CD4-positive, alpha-beta T cell treated with Interleukin-17A for 1 hour (primary cell): ENCODE measurements around the gene CCDC61.
A peak's percentile ranks its signal among the peaks of the same experiment; 100 is the strongest.

Experiments
- DNase-seq: peaks from one replicate; pipeline ENCODE4 v3.0.0-alpha.2; 2020

The CCDC61 gene

DNA sequence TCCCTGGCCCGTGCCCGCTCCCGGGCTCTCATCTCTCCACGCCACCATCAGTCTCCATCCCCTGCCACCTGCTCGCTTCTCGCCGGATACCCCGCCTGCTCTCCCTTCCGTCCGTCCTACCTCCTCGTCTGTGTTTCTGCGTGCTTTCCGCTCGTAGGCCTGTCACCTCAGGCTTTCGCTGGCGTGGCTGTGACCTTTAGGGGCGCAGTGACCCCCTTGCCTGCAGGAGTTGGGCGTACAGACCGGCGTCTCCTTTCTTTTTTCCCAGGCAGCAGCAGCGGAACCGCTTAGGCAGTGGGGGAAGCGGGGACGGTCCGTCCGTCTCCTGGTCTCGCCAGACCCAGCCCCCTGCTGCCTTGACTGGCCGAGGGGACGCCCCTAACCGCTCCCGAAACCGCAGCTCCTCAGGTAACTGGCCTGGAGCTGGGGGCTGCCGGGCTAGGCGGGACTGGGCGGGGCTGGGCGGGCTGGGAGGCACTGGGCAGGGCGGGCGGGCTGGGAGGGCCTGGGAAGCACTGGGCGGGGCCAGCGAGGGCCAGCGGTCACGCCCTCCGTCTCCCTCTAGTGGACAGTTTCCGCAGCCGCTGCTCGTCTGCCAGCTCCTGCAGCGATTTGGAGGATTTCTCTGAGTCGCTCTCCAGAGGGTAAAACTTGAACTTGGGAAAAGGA is 21.3 kb downstream of the CCDC61 start:
- peak; percentile 85 for DNase-seq

DNA sequence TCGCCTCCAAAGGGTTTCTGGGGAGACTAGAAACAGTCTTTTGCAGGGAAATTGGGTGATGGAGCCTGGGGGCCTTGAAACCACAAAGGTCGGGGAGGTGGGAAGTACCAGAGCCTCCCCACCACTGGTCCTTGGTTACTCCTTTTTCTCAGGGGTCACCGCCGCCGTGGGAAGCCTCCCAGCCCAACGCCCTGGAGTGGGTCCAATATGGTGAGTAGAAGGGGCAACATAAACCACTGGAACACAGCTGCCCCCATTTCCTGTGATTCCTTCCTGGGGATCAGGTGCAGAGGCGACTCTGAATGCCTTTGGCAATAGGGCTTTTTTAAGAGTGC is 21.8 kb downstream of the CCDC61 start:
- no peak for DNase-seq

DNA sequence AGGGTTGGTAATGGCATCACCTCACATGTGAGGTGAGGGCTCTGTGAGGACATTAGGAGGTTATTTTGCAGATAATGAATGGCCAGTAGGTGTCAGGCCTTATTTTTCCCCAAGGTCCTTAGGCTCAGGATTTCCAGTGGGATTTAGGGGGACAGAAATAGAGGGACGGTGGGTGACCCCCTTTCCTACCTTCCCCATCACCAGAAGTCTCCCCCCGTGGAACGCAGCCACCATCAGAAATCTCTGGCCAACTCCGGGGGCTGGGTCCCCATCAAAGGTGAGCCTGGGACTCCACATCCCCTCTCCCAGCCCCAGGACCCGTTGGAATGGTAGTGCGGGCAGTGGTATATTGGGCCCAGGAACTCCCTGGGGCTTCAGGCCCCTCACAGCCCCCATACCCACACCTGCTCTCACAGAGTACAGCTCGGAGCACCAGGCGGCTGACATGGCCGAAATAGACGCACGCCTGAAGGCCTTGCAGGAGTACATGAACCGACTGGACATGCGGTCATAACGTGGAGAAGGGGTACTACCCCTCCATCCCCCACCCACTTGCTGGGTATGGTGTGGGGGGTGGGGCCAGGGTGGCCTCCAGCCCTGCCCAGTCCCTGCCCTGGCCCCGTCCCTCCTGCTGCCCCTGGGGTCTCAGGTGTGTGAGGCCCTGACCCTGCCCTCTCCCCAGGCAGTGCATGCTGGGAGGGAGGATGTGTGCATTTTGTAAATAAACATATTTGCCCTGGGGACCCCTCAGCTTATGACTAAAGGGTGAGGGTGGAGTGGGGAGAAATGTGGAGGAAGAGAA is 22.8 kb downstream of the CCDC61 start:
- no peak for DNase-seq

DNA sequence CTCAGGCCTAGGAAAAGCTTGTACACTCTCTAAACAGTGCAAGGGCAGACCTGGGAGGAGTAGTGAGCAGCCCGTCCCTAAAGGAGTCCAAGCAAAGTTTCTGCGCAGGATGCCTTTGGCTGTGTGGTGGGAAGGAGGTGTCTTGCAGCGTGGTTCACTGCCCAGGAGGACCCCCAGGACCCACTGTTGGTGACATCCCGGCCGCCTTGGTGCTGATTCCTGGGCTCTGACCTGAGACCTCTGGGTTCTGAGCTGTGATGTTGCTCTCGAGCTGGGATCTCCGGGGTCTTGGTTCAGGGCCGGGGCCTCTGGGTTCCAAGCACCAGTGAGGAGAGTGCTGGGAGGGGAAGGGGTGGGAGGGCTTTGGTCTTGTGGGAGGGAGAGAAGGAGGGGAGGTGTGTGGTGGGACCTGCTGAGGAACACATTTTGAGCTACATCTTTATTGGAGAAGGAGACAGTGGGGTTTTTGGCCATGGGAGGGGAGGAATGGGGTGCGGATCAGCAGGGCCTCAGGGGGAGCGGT is 23.5 kb downstream of the CCDC61 start:
- DNase-seq, result no peak

DNA sequence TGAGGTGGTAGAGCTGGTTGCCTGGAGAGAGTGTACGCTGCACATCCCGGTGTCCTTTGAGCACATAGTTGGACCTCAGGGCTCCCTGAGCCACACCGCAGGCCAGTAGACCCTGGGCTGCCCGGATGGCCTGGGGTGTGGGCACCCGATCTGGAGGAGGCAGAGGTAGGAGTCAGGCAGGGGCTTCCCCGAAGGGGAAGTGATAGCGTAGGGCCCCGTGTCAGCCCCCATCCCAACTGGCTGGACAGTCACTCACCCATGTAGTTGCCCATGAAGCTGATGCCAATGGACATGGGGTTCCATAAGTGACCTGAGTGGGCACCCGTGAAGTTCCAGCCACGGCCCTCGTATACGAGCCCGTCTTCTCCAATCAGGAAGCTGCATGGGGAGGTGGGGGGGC is 24.0 kb downstream of the CCDC61 start:
- no peak for DNase-seq

DNA sequence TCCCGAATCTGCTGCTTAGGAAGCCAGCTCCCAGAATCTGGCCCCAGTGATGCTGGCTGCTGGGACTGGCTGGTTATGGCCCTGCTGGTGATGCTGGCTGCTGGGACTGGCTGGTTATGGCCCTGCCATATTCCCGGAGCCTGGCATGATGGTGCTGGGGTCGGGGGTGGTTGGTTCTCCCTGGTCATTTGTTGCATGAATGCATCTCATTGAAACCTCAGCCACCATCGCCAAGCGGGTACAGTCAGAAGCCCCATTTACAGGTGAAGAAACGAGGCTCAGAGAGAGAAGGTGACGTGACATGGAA is 25.5 kb downstream of the CCDC61 start:
- DNase-seq, result no peak

DNA sequence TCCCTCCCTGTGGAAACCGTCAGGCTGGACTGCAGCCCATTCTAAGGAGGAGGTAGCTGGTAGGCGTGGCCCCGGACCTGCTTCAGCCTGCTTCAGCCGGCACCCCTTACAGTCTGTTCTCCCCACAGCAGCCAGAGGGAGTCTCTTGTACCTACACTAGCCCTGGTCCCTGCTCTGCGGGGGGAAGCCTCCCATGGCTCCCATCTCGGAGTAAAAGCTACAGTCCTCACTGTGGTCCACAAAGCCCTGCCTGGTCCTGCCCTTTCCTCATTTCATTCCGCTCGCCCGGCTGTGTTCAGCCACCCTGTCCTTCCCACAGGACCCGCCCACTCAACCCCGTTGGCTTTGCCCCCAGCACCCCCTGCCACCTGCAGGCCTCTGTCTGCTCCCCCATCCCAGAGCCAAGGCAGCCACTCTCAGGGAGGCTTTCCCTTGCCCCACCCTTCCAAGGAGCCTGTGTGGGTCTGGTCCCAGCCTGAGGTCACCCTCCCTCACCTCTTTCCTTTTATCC is 26.3 kb downstream of the CCDC61 start:
- no peak for DNase-seq

DNA sequence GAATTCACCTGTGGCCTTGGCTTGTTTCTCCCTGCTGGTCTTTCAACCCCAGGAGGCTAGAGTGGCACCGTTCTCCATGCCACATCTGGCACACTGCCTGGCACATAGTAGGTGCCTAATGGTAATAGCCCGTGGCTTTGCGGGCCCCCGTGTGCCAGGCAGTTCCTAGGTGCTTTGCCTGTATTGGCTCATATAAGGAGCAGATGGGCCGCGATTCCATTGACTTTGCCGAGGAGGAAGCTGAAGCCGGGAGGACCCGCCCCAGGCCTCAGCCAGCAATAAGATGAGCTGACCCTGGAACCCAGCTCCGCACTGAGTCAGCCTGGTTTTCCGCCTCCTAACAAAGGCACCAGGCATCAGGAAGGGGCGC is 26.8 kb downstream of the CCDC61 start:
- DNase-seq, result no peak

DNA sequence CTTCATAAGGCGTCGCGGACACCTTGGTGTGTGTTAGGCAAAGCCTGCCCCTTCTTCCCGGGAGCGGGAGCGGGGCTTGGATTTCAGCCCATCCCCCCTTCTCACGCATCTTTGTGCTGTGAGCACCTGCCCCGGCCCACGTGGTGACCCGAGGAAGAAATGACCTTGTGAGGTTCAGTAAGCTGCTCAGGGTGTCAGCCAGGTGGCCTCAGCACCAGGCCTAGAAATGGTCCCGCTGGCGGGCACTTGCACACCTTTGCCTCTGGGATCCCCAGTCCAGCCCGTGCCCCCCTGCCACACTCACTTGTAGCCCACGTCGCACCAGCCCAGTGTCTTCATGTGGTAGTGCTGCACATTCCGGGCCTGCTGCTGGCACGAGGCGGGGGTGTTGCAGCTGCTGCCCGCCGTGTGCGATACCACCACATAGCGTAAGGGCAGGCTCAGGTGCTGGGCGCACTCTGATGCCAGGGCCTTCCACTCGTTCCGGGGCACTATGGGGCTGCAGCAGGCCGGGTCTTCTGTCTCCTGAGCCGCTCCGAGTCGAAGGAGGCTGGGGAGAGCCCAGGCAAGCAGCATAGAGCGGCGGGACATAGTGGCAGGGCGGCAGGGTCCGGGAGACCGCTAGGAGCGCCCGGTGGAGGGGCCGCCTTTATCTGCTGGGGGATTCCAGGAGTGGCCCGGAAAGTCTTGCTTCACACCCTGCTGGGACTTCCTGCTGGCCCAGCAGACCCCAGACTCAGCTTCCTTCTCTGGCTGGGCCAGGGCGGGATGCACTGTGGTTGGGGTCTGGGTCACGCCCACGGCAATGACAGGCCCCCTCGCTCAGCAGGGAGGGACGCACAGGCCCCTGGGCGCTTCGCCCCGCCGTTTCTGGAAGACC is 27.4 kb downstream of the CCDC61 start, which contains the start of gene PGLYRP1:
Gene PGLYRP1 (minus strand): TSS at position 623 of the 880 bp plus-strand sequence. CDS start 32 bp downstream, at position 591.
- DNase-seq, result no peak

DNA sequence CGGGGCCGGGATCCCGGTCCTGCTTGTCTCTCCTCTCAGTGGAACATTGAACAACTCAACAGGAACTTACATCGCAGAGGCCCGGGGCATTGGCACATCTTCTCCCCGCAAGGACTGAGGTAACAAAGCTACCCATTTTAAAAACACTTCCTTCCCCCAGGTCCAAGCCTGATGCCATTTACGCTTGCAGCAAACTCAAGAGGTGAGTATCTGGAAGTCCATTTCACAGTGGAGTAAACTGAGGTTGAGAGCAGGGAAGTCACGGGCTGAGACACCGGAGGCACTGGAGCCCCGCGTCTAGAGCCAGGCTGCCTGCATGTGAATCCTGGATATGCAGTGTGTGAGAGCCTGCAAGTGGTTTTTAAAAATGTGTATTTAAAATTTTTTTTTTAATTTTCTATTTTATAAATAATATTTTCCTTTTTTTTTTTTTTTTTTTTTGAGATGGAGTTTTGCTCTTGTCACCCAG is 28.1 kb downstream of the CCDC61 start:
- DNase-seq, result no peak

DNA sequence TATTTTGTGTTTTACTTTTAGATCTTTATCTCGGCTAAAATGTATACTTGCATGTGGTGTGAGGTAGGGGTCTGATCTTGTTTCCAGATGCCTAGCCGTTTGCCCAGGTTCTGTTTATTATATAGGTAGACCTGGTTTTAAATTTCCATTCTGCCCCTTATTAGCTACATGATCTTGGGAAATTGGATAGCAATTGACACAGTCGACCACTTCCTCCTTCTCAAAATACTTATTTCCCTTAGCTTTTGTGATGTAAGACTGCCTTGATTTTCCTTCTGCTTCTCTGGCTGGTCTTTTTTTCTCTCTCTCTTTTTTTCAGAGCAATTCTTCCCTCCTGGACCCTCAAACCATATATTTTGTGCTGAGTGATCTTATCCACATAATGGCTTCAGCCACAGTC is 30.6 kb downstream of the CCDC61 start:
- no peak for DNase-seq

DNA sequence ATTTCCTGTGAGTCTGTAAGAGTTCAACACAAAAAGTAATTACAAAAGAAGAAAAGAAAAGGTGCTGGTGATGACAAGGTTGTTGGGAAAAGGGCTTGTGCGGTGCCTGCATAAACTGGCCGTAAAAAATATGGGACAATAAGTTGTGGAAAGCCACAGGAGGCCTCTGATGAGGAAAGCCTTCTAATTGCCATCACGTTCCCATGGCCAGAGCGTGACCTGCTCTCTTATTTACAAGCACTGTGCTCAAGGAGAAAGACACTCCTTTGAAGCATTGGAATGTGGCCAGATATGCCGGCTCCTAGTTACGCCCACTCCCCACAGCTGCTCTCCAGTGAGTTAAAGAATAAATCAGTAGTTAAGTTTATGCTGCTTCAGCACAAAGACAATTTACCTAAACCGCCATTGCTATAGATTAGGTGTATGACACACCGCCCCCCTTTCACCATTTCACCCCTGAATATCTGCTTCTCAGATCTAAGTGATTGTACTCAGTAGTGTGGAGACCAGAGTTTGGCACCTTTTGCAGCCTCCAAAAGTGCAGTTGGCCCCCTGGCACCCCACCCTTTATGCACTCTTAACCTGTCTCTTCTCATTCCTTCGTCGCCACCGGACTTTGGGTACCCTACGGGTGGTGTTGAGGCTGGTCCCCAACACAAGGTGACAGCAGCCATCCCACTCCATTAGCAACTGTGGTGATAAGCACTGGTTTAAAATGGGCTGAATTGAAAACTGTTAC is 35.7 kb downstream of the CCDC61 start:
- no peak for DNase-seq

DNA sequence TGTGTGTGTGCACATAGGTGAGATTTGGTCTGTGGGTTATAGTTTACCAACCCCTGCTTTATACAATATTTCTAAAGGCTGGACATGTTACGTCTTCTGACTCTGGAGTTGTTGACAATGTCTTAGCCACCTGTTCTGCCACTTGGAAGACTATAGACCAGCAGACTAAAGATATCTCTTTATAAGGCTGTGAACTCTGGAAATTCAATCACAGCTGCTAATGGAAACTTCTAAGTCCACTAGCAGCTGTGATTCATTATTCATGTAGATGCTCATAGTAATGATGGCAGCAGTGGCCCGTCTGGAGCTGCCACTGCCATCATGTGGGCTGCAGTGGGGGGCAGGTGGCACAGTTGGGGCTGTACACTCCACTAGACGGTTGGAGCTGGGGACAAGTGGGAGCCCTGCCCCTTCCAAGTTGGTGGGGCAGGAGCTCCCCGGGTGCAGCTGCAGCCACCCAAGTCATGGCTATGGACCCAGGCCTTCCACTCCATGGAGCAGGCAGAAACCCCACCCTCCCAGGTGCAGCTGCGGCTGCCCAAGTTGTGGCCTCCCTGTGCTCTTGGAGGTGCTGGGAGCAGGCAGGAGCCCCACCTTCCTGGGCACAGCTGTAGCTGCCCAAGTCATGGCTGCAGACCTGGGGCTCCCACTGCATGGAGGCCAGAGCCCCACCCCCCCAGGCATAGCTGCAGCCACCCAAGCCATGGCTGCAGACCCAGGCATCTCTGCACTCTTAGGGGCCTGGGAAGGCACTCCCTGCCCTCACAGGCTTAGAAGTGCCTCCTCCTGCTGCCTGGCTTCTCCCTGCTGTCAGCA is 36.7 kb downstream of the CCDC61 start:
- DNase-seq, result no peak

DNA sequence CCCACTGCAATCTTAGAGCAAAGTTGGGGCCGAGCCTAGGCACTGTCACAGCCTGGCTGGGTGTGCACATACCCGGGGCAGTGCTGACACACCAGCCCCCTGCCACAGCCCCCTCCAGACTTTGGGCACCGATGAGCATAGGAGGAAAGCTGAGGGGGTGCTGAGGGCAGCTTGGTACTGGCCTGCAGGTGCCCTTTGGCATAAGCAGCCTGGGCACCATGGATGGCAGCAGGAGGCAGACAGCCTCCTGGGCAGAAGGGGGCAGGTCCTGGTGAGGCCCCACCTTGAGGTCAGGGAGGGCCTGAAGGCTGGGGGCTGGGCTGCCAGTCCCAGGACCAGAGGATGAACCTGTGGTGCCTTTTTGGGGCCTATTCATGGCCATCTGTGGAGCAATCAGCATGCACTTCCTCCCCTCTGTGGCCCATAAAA is 37.3 kb downstream of the CCDC61 start:
- no peak for DNase-seq

DNA sequence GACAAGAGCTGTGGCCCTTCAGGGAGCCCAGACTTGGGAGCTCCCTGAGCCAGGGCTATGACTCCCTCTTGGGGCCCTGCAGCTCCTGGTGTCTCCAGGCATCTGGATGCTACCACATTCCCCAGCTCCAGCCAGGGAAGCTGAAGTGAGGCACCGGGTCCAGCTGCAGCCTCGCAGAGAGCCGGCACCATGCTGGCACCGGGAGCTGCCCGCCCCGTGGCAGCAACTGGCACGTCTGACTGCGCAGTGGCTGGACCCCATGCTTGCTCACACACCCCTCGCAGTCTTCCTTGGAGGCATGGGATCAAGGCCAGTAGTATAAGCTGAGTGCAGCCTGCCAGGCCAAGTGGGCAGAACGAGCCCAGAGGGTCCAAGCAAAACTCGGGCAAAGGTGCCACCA is 38.1 kb downstream of the CCDC61 start:
- DNase-seq, result no peak

DNA sequence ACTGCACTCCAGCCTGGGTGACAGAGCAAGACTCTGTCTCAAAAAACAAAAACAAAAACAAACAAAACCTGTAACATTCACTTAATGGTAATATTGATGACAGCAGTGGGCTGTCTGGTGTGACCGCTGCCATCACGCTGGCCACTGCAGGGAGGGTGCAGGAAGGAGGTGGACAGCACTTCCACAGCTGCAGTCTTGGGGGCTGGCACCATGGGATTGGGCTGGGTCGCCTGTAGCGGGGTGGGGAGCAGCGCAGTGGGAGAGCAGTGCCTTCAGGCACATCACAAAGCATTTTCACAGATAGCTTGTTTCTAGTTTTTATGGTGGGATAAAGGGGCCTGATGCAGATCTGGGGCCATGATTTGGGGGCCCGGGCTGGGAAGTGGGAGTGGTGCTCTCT is 40.3 kb downstream of the CCDC61 start:
- DNase-seq, result no peak

DNA sequence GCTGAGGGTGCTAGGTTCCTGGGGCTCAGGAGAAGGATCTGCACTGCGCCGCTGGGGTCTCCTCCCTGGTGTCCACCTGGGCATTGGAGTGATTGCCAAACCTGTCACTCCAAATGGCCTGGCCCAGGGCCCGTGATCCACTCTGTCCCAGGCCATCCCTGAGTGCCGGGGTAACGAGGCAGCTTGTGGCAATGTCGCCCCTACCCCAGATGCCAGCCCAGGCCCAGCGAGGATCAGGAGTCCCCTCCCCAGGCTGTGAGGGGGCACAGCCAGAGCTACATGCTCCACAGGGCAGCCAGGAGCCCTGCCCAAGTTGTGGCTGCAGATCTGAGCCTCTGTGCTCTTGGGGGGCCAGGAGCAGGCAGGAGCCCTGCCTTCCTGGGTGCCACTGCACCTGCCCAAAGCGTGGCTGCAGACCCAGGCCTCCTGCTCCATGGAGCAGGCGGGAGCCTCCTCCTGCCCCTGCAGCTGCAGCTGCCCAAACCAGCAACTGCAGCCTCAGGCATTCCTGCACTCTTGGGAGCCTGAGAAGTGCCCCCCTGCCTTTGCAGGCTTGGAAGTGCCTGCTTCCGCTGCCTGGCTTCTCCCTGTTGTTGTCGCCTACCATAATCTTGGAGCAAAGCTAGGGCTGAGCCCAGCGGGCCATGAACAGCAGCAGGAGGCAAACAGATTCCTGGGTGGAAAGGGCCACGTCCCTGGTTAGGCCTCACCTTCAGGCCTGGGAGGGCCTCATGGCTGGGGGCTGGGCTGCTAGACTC is 40.9 kb downstream of the CCDC61 start:
- no peak for DNase-seq

DNA sequence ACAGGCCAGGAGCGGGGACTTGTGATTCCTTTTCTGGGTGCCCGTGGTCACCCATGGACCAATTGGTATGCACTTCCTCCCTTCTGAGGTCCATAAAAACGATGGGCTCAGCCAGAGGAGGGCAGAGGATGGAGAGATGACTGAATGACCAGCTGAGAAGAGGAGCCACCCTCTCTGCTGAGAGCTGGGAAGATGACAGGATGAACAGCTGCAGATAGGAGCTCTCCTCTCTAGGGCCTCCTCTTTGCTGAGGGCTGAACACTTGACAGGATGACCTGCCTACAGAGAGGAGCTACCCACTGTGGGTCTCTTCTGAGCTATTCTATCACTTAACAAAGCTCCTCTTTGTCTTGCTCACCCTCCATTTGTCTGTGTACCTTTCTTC is 41.5 kb downstream of the CCDC61 start:
- DNase-seq, result no peak

DNA sequence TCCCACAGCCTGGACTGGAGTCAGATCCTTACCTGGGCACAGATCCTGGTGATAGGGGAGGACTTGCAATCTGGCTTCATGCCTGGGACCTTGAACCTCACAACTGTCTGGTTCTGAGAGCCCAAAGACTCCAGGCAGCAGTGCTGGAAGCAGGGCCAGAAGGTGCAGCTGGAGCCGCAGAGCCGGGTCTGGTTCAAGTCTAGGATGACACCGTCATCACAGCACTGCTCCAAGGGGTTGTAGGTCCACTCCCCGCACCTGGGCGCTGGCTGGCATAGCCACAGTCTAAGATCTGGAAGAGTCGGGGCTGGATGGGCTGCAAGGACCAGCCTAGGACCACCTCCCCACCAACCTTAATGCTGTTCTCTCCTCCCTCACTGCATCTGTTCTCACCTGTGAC is 44.9 kb downstream of the CCDC61 start:
- DNase-seq, result no peak

DNA sequence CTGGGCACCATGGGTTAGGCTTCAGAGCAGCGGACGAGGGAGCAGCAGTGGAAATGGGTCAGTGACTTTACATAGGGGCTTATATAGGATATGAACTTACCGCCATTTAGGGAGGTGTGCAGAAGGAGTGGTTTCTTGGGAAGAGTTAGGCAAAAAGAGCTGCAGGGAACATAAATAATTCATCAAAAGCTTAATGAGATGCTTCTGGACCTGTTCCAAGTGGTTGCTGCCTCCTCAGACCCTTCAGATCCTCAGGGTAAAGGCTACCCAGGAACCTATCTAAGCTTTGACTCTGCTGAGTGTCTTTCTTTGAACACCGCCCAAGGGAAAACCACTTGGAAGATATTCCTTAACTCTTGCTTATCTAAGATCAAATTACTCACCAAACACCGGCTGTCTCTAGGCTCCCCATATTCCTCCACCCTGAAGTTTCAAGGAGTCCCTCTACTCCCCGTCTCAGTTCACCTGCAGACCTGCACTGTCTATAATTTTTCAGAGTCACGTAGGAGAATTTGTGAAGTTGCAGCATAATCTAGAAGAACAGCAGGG is 45.8 kb downstream of the CCDC61 start, which contains the start of gene IGFL4:
Gene IGFL4 (minus strand): TSS at position 51 of the 549 bp plus-strand sequence. CDS start 40 bp downstream, at position 11.
- DNase-seq, result no peak
